Measurements from ENCODE around the gene HNF4A.
A peak's percentile ranks its signal among the peaks of the same experiment; 100 is the strongest.

Gene HNF4A

GRCh38 chr20:44382641-44383040, 27.1 kb downstream of the HNF4A start:
- TF ChIP-seq ZFX (IDR thresholded peaks at IDR 0.05; ENCODE audit: borderline replicate concordance): no peak
- no peak for TF ChIP-seq CTCF (IDR thresholded peaks at IDR 0.05)
- H3K27ac ChIP-seq: no peak overlapping the region

- TF ChIP-seq CTCF (IDR thresholded peaks at IDR 0.05): peak; percentile 97
- TF ChIP-seq ZFX (IDR thresholded peaks at IDR 0.05; ENCODE audit: borderline replicate concordance): no peak
- H3K27ac ChIP-seq: no peak overlapping the region
Observed at GRCh38 chr20:44384423-44385027, 29.0 kb downstream of the HNF4A start.

DNA sequence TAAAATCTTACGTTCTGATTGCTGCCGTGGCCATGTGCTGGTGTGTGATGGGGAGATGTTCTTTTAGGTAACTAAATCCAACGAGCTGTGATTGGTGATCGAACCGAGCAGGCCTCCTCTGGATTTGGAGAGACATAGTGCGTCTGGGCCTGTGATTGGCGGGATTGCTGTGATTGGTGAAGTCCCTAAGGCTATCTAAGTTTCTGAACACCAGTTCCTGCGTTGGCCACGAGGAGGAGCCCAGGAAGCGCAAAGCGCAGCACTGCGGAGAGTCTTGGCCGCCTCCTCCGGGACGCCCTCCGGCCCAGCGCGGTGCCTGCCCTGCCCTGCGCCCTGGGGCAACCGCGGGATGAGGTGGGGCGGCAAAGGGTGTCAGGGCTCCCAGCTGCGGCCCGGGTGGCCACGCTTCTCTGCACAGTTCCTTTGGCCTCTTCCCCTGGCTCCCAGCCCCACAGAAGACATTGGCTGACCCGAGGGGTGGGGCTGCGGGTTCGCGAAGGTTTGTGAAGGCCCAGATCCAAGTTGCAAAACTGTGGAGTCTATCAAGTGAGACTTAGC, 33.0 kb downstream of the HNF4A start:
- TF ChIP-seq ZFX (IDR thresholded peaks at IDR 0.05; ENCODE audit: borderline replicate concordance) (no peak), CTCF (IDR thresholded peaks at IDR 0.05) (peak; percentile 94)
- no peak overlapping the region for H3K27ac ChIP-seq

DNA sequence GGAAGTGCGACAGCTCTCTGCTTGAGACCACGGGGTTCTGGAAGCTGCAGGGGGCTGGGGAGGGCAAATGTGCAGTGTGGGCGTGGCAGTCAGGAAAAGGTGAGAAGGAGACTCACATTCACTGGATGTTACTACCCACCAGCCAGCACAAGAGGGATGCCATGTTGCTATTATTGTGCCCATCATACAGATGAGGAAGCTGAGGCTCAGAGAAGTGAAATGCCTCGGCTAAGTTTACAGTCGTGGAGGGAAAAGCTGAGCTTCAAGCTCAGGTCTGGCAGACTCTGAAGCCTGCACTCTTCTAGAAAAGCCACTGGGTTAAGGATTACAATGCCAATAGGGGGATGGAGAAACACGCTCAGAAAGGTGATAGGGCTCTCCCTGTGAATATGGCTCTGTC, 34.4 kb downstream of the HNF4A start:
- TF ChIP-seq CTCF (IDR thresholded peaks at IDR 0.05) (no peak), ZFX (IDR thresholded peaks at IDR 0.05; ENCODE audit: borderline replicate concordance) (no peak)

DNA sequence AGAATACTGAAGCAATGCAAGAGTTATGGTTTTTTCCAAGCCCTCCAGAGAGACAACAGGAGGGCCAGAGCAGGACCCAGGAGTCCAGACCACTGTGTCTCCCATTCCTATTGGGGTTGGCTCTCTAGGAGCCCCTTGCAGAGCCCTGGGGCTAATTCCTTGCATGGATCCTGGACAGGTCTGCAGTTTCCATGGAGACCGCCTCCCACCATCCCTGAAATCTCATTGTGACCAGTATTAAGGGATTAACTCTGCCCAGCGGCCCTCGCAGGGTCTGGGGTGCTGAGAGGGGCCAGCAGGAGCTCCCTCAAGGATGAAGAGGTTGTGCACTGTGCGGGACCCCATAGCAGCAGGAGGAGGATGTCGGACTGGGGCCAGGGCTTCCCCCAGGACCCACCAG, 34.8 kb downstream of the HNF4A start:
- H3K27ac ChIP-seq: no peak overlapping the region
- no peak for TF ChIP-seq CTCF (IDR thresholded peaks at IDR 0.05)
- TF ChIP-seq ZFX (IDR thresholded peaks at IDR 0.05; ENCODE audit: borderline replicate concordance): no peak

More for the DNA sequence above, 34.4 kb downstream of the HNF4A start:
- H3K27ac ChIP-seq: no peak overlapping the region

DNA sequence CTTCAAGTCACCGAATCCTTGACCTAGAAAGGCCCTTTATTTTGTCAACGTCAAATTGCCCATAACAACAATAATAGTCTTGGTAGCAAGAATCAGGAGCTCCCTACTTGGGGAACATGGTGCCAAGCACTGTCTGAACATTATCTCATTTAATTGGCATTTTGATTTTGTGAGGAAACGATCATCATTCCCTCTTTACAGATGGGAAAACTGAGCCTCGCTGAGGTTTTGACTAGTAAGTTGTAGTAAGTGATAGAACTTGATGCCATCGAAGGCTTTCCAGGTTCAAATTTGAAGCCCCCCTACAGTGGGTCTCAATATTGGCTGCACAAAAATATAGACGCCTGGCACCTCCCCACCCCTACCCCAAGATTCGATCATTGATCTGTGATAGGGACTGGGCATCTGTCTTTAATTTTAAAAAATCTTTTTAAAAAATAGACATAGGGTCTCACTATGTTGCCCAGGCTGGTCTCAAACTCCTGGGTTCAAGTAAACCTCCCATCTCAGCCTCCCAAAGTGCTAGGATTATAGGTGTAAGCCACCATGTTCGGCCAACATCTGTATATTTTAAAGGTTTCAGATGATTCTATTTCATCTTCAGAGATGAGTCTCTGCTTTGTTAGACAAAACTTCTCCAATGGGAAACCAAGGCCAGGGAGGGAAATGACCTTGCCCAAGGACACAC, 36.7 kb downstream of the HNF4A start:
- TF ChIP-seq ZFX (IDR thresholded peaks at IDR 0.05; ENCODE audit: borderline replicate concordance) (no peak), CTCF (IDR thresholded peaks at IDR 0.05) (no peak)
- no peak overlapping the region for H3K27ac ChIP-seq

All from 22Rv1 (cell line).